Lung (tissue), 12 donors: ENCODE results near the gene JAM3. TPM values are rescaled to one million over a fixed set of nuclear protein-coding genes. Genes with fewer than 3 reads are reported as not detected.

Source experiments
- ATAC-seq: fragments of 200-7000 bp; cut with Tn5 transposase; one replicate; pipeline ENCODE4 v1.9.1; 2020; ENCODE audit warnings: moderate number of reproducible peaks; ENCODE audit not compliant: insufficient read depth, low FRiP score
- DNase-seq, 3 donors: peaks; one replicate each; pipeline ENCODE4 v3.0.0-alpha.2; 2013 to 2017
- H3K27ac ChIP-seq, 2 donors: one replicate each; pipeline ENCODE4 v1.5.1; 2013; ENCODE audit warnings: mild to moderate bottlenecking in 2 of 2, moderate library complexity in 2 of 2, control low read depth in 1 of 2, inconsistent platforms in 1 of 2, low read depth in 1 of 2, low read length in 1 of 2
- H3K27me3 ChIP-seq, 3 donors: one replicate each; pipeline ENCODE4 v1.5.1; 2013; ENCODE audit warnings: low read length in 2 of 3; ENCODE audit not compliant: control insufficient read depth in 3 of 3, insufficient read depth in 3 of 3
- H3K36me3 ChIP-seq, 4 donors: one replicate each; pipeline ENCODE4 v1.5.1; 2013; ENCODE audit warnings: low read length in 4 of 4, mild to moderate bottlenecking in 1 of 4, moderate library complexity in 1 of 4; ENCODE audit not compliant: control insufficient read depth in 4 of 4, insufficient read depth in 4 of 4
- H3K4me1 ChIP-seq, 5 donors: one replicate each; pipeline ENCODE4 v1.5.1; 2013; ENCODE audit warnings: low read length in 5 of 5, mild to moderate bottlenecking in 2 of 5, moderate library complexity in 1 of 5; ENCODE audit not compliant: control insufficient read depth in 5 of 5, insufficient read depth in 5 of 5
- H3K4me3 ChIP-seq: one replicate; pipeline ENCODE4 v1.5.1; 2013; ENCODE audit warnings: mild to moderate bottlenecking, control low read depth, moderate library complexity
- H3K9ac ChIP-seq, 2 donors: one replicate each; pipeline ENCODE4 v1.5.1; 2013; ENCODE audit warnings: low read length in 2 of 2, control low read depth in 1 of 2; ENCODE audit not compliant: insufficient read depth in 1 of 2
- H3K9me3 ChIP-seq, 4 donors: one replicate each; pipeline ENCODE4 v1.5.1; 2013; ENCODE audit warnings: low read length in 3 of 4, mild to moderate bottlenecking in 1 of 4, moderate library complexity in 1 of 4; ENCODE audit not compliant: control insufficient read depth in 4 of 4, insufficient read depth in 3 of 4
- whole genome bisulfite sequencing, 2 donors: extraction: QIAGEN DNeasy Blood & Tissue Kit; methylation state at CpG; one replicate each; pipeline ENCODE4 v1.1.7; 2013; 5-methylcytosine and 5-hydroxymethylcytosine counted together
- polyA plus RNA-seq, 2 donors: library from polyadenylated mRNA; stranded (reverse); fragments of 200-250 nt; gene quantifications; one replicate each; pipeline ENCODE4 v1.2.1, GENCODE V29; 2013
- total RNA-seq, 2 donors: library from RNA; depleted of rRNA in 1 of 2; stranded (reverse); fragments of >200 nt in 1 of 2; gene quantifications; one replicate each; pipeline ENCODE4 v1.2.1, GENCODE V29; 2014 to 2021
- TF ChIP-seq, protein P1 (sequence below): IDR thresholded peaks from 2 replicates; pipeline ENCODE4 v1.5.1; 2012; ENCODE audit warnings: mild to moderate bottlenecking; ENCODE audit errors: control extremely low read depth, extremely low read depth
- donor health status: control.
- donor health status: control.
- donor health status: Bipolar disorder and iron deficiency.
- donor health status: healthy.
- donor health status: DM: yes; HTN: yes; CAD: no.

The JAM3 gene
- total and polyA plus RNA-seq, 4 donors: 10.3 to 72.2 (median 23.6) TPM

DNA sequence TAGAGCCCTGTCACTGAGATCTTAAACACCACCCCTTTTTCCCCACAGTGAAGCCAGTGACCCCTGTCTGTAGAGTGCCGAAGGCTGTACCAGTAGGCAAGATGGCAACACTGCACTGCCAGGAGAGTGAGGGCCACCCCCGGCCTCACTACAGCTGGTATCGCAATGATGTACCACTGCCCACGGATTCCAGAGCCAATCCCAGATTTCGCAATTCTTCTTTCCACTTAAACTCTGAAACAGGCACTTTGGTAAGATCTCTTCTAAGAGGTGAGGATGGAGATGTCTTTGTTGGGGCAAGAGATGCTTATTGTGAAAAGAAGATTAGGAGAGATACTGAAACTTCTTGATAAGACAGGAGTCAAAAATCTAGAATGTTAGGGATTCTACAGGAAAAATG is 75.9 kb downstream of the JAM3 start:
- ATAC-seq (no peak), DNase-seq (no peak)
- 80 to 86% methylated on average over 5 of the region's 5 CpGs for WGBS, 2 donors
- H3K9me3 ChIP-seq: peaks cover 0 to 2% (median 0%) of the 10 kb centered on the region in 4 donors
- H3K9ac ChIP-seq: no peak overlapping the region
- no peaks in the 10 kb centered on the region for H3K4me1 ChIP-seq
- TF ChIP-seq, protein P1, sequence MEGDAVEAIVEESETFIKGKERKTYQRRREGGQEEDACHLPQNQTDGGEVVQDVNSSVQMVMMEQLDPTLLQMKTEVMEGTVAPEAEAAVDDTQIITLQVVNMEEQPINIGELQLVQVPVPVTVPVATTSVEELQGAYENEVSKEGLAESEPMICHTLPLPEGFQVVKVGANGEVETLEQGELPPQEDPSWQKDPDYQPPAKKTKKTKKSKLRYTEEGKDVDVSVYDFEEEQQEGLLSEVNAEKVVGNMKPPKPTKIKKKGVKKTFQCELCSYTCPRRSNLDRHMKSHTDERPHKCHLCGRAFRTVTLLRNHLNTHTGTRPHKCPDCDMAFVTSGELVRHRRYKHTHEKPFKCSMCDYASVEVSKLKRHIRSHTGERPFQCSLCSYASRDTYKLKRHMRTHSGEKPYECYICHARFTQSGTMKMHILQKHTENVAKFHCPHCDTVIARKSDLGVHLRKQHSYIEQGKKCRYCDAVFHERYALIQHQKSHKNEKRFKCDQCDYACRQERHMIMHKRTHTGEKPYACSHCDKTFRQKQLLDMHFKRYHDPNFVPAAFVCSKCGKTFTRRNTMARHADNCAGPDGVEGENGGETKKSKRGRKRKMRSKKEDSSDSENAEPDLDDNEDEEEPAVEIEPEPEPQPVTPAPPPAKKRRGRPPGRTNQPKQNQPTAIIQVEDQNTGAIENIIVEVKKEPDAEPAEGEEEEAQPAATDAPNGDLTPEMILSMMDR: no peak
- no peaks in the 10 kb centered on the region for H3K27me3 ChIP-seq
- no peak overlapping the region for H3K4me3 ChIP-seq
- peaks cover 10 to 19% (median 13%) of the 10 kb centered on the region in 4 donors for H3K36me3 ChIP-seq
- no peak overlapping the region for H3K27ac ChIP-seq

DNA sequence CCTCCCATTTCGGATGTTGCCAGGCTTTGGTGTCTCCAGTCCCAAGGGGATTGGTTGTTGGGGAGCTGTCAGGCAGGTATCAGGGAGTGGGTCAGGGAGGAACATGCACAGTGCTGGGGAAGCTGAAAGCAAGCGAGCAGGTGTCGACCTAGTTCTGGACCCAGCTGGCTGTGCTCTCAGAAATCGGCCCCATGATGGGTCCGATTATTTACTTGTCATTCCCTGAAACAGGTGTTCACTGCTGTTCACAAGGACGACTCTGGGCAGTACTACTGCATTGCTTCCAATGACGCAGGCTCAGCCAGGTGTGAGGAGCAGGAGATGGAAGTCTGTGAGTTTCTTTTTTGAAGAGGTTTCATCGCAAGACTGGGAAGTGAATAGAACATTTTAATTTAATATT is 76.8 kb downstream of the JAM3 start:
- no peak overlapping the region for H3K4me3 ChIP-seq
- TF ChIP-seq, protein P1: no peak
- no peak overlapping the region for H3K27ac ChIP-seq
- no peaks in the 10 kb centered on the region for H3K27me3 ChIP-seq
- H3K4me1 ChIP-seq: no peaks in the 10 kb centered on the region
- ATAC-seq (no peak), DNase-seq (no peak)
- no peak overlapping the region for H3K9ac ChIP-seq
- H3K36me3 ChIP-seq: peaks cover 14 to 19% (median 16%) of the 10 kb centered on the region in 4 donors
- 95% methylated on average over 8 of the region's 8 CpGs for WGBS, 2 donors
- H3K9me3 ChIP-seq: peaks cover 0 to 2% (median 0%) of the 10 kb centered on the region in 4 donors

DNA sequence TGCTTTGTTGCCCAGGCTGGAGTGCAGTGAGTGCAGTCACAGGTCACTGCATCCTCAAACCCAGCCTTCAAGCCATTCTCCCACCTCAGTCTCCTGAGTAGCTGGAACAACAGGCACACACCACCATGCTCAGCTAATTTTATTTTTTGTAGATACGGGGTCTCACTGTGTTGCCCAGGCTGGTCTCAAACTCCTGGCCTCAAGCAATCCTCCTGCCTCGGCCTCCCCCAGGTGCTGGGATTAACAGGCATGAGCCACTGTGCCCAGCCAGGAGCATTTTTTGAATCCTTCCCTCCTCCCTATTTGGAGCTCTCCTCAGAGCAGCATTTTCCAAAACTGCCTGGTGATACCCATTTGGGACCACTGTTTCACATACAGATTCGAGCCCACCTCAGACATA is 77.7 kb downstream of the JAM3 start:
- no peak overlapping the region for H3K9ac ChIP-seq
- H3K36me3 ChIP-seq: peaks cover 19 to 24% (median 21%) of the 10 kb centered on the region in 4 donors
- TF ChIP-seq, protein P1: no peak
- DNase-seq: no peak
- H3K27ac ChIP-seq: no peak overlapping the region
- H3K4me3 ChIP-seq: no peak overlapping the region
- no peak for ATAC-seq
- no peaks in the 10 kb centered on the region for H3K4me1 ChIP-seq
- H3K9me3 ChIP-seq: peaks cover 0 to 2% (median 0%) of the 10 kb centered on the region in 4 donors
- 93 to 98% methylated on average over 3 of the region's 3 CpGs for WGBS, 2 donors
- H3K27me3 ChIP-seq: no peaks in the 10 kb centered on the region

DNA sequence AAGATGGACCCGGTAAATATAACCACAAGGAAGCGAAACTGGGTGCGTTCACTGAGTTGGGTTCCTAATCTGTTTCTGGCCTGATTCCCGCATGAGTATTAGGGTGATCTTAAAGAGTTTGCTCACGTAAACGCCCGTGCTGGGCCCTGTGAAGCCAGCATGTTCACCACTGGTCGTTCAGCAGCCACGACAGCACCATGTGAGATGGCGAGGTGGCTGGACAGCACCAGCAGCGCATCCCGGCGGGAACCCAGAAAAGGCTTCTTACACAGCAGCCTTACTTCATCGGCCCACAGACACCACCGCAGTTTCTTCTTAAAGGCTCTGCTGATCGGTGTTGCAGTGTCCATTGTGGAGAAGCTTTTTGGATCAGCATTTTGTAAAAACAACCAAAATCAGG is 80.5 kb downstream of the JAM3 start:
- no peaks in the 10 kb centered on the region for H3K4me1 ChIP-seq
- H3K9ac ChIP-seq: no peak overlapping the region
- H3K27me3 ChIP-seq: no peaks in the 10 kb centered on the region
- TF ChIP-seq, protein P1: no peak
- no peak overlapping the region for H3K4me3 ChIP-seq
- H3K27ac ChIP-seq: no peak overlapping the region
- 93 to 95% methylated on average over 16 of the region's 16 CpGs for WGBS, 2 donors
- peaks cover 0 to 1% (median 0%) of the 10 kb centered on the region in 4 donors for H3K9me3 ChIP-seq
- H3K36me3 ChIP-seq: peaks cover 22 to 38% (median 30%) of the 10 kb centered on the region in 4 donors
- no peak for ATAC-seq
- no peak for DNase-seq
